Measurements from ENCODE around the gene CAMK1G. TPM values are rescaled to one million over a fixed set of nuclear protein-coding genes. Genes with fewer than 3 reads are reported as not detected.

The CAMK1G gene
- polyA plus RNA-seq, 1 of the 3 experiments (the other 2 are of a cell fraction): 15.1 TPM

DNA sequence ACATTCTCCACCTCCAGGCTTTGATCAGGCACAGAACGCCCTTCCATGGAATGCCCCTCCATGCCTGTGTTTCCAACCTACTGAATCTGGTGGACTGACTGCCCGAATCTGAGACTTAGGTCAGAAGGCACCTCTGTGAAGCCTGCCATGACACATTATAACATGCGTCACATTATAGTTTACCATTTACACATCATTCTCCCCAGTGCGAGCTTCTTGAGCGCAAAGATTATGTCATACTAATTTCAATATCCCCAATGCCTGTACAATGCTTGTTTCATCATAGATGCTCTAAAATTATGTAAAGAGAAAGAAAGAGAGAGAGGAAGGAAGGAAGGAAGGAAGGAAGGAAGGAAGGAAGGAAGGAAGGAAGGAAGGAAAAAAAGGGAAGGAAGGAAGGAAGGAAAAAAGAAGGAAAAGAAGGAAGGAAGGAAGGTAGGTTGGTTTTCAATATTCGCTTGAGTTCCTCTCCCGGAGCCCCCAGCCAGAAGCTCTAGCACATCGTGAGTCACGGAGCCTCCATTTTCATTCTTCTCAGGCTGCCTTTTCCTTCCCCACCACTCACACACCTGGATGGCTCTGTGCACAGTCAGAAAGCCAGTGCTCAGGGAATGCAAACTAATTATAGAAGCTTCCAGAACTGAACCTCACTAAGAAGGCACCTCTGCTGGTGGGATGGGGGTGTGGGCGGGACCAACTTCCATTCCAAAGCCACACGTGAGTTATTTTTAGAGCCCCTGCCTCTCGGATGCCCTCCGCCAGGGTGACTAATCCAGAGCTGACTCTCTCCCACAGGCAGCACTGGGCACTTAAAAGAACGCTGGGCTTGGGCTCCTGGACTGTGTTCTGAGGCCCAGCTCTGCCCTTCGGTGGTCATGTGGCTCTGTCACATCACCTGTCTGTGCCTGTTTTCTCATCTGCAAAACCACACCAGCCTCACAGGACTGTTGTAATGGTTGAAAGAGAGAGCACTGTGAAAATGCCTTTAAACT is 41.3 kb downstream of the CAMK1G start:
- peaks cover 25 to 26% of the 10 kb centered on the region in 2 experiments; a peak in 3 of 4 replicates for H3K4me1 ChIP-seq (ENCODE audit: control insufficient read depth in 1 of 2, insufficient read depth in 2 of 2, low read depth in 1 of 2, low read length in 1 of 2)
- no peak for DNase-seq
- H3K9ac ChIP-seq: no peak overlapping the region
- WGBS (ENCODE audit: low lambda C conversion rate): 65% methylated on average over 14 of the region's 15 CpGs
- H3K27ac ChIP-seq (ENCODE audit: low read depth in 2 of 2, low read length in 1 of 2): peak overlapping the region in 1 of 2 experiments; percentile 25; a peak in 1 of 4 replicates
- no peak overlapping the region for H3K4me3 ChIP-seq (ENCODE audit: low read depth in 2 of 2, low read length in 1 of 2)
- peak overlapping the region; percentile 24; the same call in 1 of the 2 replicates for H3K4me2 ChIP-seq
- H3K36me3 ChIP-seq (replicated peaks in 1 of 2; ENCODE audit: control insufficient read depth in 1 of 2, insufficient read depth in 2 of 2, low read length in 1 of 2): no peaks in the 10 kb centered on the region
- TF ChIP-seq ELF1 (IDR thresholded peaks at IDR 0.05) (no peak), MEF2A (IDR thresholded peaks at IDR 0.05; ENCODE audit: borderline replicate concordance, low read depth) (peak; percentile 79; the same call in 1 of the 2 replicates), FOSL2 (IDR thresholded peaks at IDR 0.05; ENCODE audit: borderline replicate concordance, low read depth) (0 out of 2 replicates have a peak, but pooled peaks have one; percentile 23), RCOR1 (IDR thresholded peaks at IDR 0.05; ENCODE audit: low read length) (no peak), ZBTB33 (IDR thresholded peaks at IDR 0.05; ENCODE audit: borderline replicate concordance, low read depth) (no peak), SIN3A (IDR thresholded peaks at IDR 0.05; ENCODE audit: borderline replicate concordance, low read depth, low read length) (no peak), EP300 (IDR thresholded peaks at IDR 0.05; ENCODE audit: borderline replicate concordance in 1 of 2, low read depth in 1 of 2, low read length in 1 of 2) (no peak), RAD21 (IDR thresholded peaks at IDR 0.05; ENCODE audit: low read length) (no peak), FOXJ3 (CRISPR knock-in tag; IDR thresholded peaks at IDR 0.05) (no peak), MAX (IDR thresholded peaks at IDR 0.05; ENCODE audit: low read depth) (0 out of 2 replicates have a peak, but pooled peaks have one; percentile 37), GABPA (IDR thresholded peaks at IDR 0.05; ENCODE audit: low read depth) (no peak), NFIC (IDR thresholded peaks at IDR 0.05; ENCODE audit: borderline replicate concordance) (peak; percentile 32; the same call in 1 of the 2 replicates), RXRA (IDR thresholded peaks at IDR 0.05; ENCODE audit: borderline replicate concordance, low read depth) (no peak), JUND (IDR thresholded peaks at IDR 0.05) (no peak; the same call in 1 of the 2 replicates)
- TF ChIP-seq, protein P1, sequence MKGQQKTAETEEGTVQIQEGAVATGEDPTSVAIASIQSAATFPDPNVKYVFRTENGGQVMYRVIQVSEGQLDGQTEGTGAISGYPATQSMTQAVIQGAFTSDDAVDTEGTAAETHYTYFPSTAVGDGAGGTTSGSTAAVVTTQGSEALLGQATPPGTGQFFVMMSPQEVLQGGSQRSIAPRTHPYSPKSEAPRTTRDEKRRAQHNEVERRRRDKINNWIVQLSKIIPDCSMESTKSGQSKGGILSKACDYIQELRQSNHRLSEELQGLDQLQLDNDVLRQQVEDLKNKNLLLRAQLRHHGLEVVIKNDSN (IDR thresholded peaks at IDR 0.05; ENCODE audit: borderline replicate concordance, low read depth): no peak
- TF ChIP-seq, protein P2, sequence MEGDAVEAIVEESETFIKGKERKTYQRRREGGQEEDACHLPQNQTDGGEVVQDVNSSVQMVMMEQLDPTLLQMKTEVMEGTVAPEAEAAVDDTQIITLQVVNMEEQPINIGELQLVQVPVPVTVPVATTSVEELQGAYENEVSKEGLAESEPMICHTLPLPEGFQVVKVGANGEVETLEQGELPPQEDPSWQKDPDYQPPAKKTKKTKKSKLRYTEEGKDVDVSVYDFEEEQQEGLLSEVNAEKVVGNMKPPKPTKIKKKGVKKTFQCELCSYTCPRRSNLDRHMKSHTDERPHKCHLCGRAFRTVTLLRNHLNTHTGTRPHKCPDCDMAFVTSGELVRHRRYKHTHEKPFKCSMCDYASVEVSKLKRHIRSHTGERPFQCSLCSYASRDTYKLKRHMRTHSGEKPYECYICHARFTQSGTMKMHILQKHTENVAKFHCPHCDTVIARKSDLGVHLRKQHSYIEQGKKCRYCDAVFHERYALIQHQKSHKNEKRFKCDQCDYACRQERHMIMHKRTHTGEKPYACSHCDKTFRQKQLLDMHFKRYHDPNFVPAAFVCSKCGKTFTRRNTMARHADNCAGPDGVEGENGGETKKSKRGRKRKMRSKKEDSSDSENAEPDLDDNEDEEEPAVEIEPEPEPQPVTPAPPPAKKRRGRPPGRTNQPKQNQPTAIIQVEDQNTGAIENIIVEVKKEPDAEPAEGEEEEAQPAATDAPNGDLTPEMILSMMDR (IDR thresholded peaks at IDR 0.05): 0 out of 2 replicates have a peak, but pooled peaks have one; percentile 6
- ChIA-PET POLR2A (no interaction called here), CTCF (interaction anchor here (0.6 to 6.5 kb wide), 10 partner anchors 9 to 58 kb away, joined by 3 to 89 read pairs (median 4); no protein-coding TSS in a partner anchor)
- H3K79me2 ChIP-seq (ENCODE audit: insufficient read depth): no peaks in the 10 kb centered on the region
- H3K9me3 ChIP-seq: no peaks in the 10 kb centered on the region
- no peaks in the 10 kb centered on the region for H3K27me3 ChIP-seq (ENCODE audit: insufficient read depth)
- H4K20me1 ChIP-seq (ENCODE audit: insufficient read depth): no peaks in the 10 kb centered on the region
- no peaks in the 10 kb centered on the region for H3K9me2 ChIP-seq
- H2AFZ ChIP-seq (ENCODE audit: low read depth): no peak overlapping the region
- H3F3A ChIP-seq (replicated peaks; ENCODE audit: insufficient read depth): no peaks in the 10 kb centered on the region

Measured in SK-N-SH (cell line).